OCI-LY1 (cell line): ENCODE measurements around the gene SYNM.

Source experiments
- EZH2 ChIP-seq: fragments of 200-600 bp; sonication (generic), shearing (Covaris generic); IDR thresholded peaks from 2 replicates; pipeline ENCODE4 v1.8.0; 2017; ENCODE audit warnings: borderline replicate concordance, mixed run types, mild to moderate bottlenecking, antibody characterized with exemption, low read length, moderate library complexity, mixed read lengths
- TF ChIP-seq, protein P1 (sequence below): fragments of 200-600 bp; sonication (generic), shearing (Covaris generic); IDR thresholded peaks from 2 replicates; pipeline ENCODE4 v1.5.1; 2017; ENCODE audit warnings: mild to moderate bottlenecking, antibody characterized with exemption, low read length, moderate library complexity, mixed read lengths

DNA sequence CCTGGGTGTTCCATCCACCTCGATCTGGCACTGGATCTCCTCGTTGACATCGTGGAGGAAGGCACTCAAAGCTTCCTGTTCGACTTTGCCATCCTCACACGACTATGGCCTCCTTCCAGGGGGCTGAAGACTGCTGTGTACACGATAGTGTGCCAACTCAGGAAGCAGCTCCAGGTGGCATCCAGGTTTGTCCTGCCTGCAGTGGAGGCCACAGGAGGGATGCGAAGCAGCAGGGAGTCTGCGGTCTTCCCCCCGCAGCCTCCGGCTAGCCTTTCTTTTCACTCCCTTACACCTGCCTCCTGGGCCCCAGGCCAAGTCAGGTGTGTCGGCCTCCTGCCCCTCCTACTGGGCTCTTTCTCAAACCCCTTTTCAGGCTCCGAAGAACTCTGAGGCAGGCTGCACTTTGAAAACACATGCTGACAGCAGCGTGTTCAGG lies 32.2 kb downstream of the SYNM start:
- TF ChIP-seq, protein P1, sequence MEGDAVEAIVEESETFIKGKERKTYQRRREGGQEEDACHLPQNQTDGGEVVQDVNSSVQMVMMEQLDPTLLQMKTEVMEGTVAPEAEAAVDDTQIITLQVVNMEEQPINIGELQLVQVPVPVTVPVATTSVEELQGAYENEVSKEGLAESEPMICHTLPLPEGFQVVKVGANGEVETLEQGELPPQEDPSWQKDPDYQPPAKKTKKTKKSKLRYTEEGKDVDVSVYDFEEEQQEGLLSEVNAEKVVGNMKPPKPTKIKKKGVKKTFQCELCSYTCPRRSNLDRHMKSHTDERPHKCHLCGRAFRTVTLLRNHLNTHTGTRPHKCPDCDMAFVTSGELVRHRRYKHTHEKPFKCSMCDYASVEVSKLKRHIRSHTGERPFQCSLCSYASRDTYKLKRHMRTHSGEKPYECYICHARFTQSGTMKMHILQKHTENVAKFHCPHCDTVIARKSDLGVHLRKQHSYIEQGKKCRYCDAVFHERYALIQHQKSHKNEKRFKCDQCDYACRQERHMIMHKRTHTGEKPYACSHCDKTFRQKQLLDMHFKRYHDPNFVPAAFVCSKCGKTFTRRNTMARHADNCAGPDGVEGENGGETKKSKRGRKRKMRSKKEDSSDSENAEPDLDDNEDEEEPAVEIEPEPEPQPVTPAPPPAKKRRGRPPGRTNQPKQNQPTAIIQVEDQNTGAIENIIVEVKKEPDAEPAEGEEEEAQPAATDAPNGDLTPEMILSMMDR: no peak
- TF ChIP-seq EZH2: no peak
